KMS-11 (cell line): Measurements from ENCODE around the gene CNPY4.
A peak's percentile ranks its signal among the peaks of the same experiment; 100 is the strongest.

Experiments
- H2AFZ ChIP-seq: fragments of 200-600 bp; sonication (generic); 2 replicates; pipeline ENCODE4 v1.6.1; 2016; ENCODE audit warnings: antibody characterized with exemption, mixed run types, low read depth
- H3K27ac ChIP-seq: fragments of 200-600 bp; sonication (generic); 2 replicates; pipeline ENCODE4 v1.6.1; 2016; ENCODE audit warnings: mild to moderate bottlenecking, mixed run types
- H3K27me3 ChIP-seq: fragments of 200-600 bp; sonication (generic); 2 replicates; pipeline ENCODE4 v1.6.1; 2017; ENCODE audit warnings: mild to moderate bottlenecking, low read depth, mixed run types, moderate library complexity; ENCODE audit not compliant: insufficient read depth
- H3K36me3 ChIP-seq: fragments of 200-600 bp; sonication (generic); 2 replicates; pipeline ENCODE4 v1.6.1; 2017; ENCODE audit warnings: mild to moderate bottlenecking, mixed run types; ENCODE audit not compliant: insufficient read depth
- H3K4me1 ChIP-seq: fragments of 200-600 bp; sonication (generic); 2 replicates; pipeline ENCODE4 v1.6.1; 2016; ENCODE audit warnings: mild to moderate bottlenecking, low read depth, mixed run types; ENCODE audit not compliant: poor library complexity, severe bottlenecking
- H3K4me2 ChIP-seq: fragments of 200-600 bp; sonication (generic); 2 replicates; pipeline ENCODE4 v1.7.0; 2016; ENCODE audit warnings: mild to moderate bottlenecking, mixed run types
- H3K4me3 ChIP-seq: fragments of 200-600 bp; sonication (generic); IDR thresholded peaks from 2 replicates; pipeline ENCODE4 v1.6.1; 2017; ENCODE audit warnings: low read depth, low read length, mixed read lengths; ENCODE audit not compliant: insufficient read depth
- H3K79me2 ChIP-seq: fragments of 200-600 bp; sonication (generic); 2 replicates; pipeline ENCODE4 v1.6.1; 2016; ENCODE audit warnings: low read depth, mixed run types; ENCODE audit not compliant: insufficient read depth
- H3K9ac ChIP-seq: fragments of 200-600 bp; sonication (generic); 2 replicates; pipeline ENCODE4 v1.6.1; 2016; ENCODE audit warnings: mild to moderate bottlenecking, mixed run types
- H4K20me1 ChIP-seq: fragments of 200-600 bp; sonication (generic); 2 replicates; pipeline ENCODE4 v1.6.1; 2016; ENCODE audit warnings: mild to moderate bottlenecking, mixed run types; ENCODE audit not compliant: insufficient read depth
- CTCF ChIP-seq: fragments of 200-600 bp; sonication (generic); conservative IDR thresholded peaks from 2 replicates; pipeline ENCODE4 v1.6.1; 2017; ENCODE audit warnings: low read depth, mild to moderate bottlenecking, antibody characterized with exemption, low read length, moderate library complexity, mixed read lengths

Gene CNPY4

DNA sequence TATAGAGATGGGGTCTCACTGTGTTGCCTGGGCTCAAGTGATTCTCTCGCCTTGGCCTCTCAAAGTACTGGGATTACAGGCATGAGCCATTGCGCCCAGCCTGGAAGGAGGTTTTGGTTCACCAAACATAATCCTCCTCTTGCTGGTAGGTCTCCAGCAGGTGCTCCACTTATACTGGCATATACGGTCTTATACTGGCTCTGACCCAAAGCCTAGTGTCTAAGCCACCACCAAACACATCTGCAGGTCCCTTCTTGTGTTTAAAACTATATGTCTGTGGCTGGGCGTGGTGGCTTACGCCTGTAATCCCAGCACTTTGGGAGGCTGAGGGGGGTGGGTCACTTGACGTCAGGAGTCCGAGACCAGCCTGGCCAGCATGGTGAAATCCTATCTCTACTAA, 12.7 kb downstream of the CNPY4 start:
- no peak for TF ChIP-seq CTCF
- no peak overlapping the region for H3K9ac ChIP-seq
- no peak overlapping the region for H2AFZ ChIP-seq
- no peak overlapping the region for H3K27ac ChIP-seq
- peaks cover 43% of the 10 kb centered on the region for H3K4me1 ChIP-seq
- peaks cover 4% of the 10 kb centered on the region; the same call in 1 of the 2 replicates for H3K27me3 ChIP-seq
- no peak overlapping the region for H3K4me3 ChIP-seq
- no peaks in the 10 kb centered on the region for H3K79me2 ChIP-seq
- no peak overlapping the region for H3K4me2 ChIP-seq
- H3K36me3 ChIP-seq = no peaks in the 10 kb centered on the region
- no peaks in the 10 kb centered on the region for H4K20me1 ChIP-seq

DNA sequence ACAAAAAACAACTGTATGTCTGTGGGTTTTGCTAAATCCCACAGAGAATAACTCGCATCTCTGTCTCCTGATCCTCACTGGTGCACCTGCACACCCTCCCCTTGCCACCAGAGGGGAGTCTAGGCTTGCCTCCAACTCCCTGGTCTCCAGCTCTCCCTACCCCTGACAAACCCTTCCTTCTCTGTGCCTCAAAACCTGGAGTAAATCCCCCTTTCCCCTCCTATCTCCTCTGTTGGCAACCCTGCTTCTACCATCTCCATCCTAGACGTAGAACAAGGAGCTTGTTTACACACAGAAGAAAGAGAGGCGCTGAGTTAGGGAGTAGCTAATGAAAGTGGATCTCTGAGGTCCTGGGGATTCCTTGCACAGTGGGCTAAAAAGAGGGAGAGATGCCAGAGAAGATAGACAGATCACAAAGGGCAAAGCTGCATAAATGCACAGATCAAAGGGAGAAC, 13.3 kb downstream of the CNPY4 start:
- peak; percentile 91 for TF ChIP-seq CTCF
- H2AFZ ChIP-seq = no peak overlapping the region
- H3K9ac ChIP-seq = no peak overlapping the region
- H3K79me2 ChIP-seq = no peaks in the 10 kb centered on the region
- peaks cover 42% of the 10 kb centered on the region for H3K4me1 ChIP-seq
- no peaks in the 10 kb centered on the region for H3K36me3 ChIP-seq
- H3K27me3 ChIP-seq = peaks cover 4% of the 10 kb centered on the region; the same call in 1 of the 2 replicates
- H3K4me3 ChIP-seq = no peak overlapping the region
- H3K27ac ChIP-seq = no peak overlapping the region
- no peak overlapping the region; the same call in 1 of the 2 replicates for H3K4me2 ChIP-seq
- no peaks in the 10 kb centered on the region for H4K20me1 ChIP-seq

GRCh38 chr7:100137851-100138760, 18.7 kb downstream of the CNPY4 start:
- Histone ChIP-seq H3K36me3 (no peaks in the 10 kb centered on the region), H3K4me3 (no peak overlapping the region), H4K20me1 (no peaks in the 10 kb centered on the region), H3K27me3 (no peaks in the 10 kb centered on the region; the same call in 1 of the 2 replicates), H3K79me2 (no peaks in the 10 kb centered on the region), H3K27ac (no peak overlapping the region), H3K9ac (no peak overlapping the region), H3K4me1 (no peaks in the 10 kb centered on the region), H2AFZ (no peak overlapping the region), H3K4me2 (no peak overlapping the region)
- TF ChIP-seq CTCF = no peak

DNA sequence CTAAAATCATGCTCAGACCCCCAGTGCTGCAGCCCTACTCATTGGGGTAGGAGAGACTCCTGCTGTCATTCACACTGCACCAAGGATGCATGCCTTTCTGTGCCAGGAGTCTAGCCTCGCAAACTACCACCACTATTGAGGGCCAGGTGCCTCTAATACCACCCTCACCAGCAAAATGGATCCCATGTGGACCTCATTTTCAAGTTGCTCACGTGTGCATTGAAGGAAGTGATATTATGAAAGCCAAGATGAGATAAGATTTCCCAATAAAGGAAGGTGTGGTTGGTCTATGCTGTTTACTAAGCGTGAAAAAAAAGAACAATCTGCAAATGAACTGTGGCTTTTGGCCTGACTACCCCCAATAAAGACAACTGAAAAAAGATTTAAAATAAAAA, 22.1 kb downstream of the CNPY4 start:
- TF ChIP-seq CTCF = no peak
- Histone ChIP-seq H3K4me2 (no peak overlapping the region), H2AFZ (peak overlapping the region; percentile 14; the same call in 1 of the 2 replicates), H3K27ac (no peak overlapping the region), H4K20me1 (no peaks in the 10 kb centered on the region), H3K27me3 (no peaks in the 10 kb centered on the region), H3K4me3 (no peak overlapping the region), H3K36me3 (no peaks in the 10 kb centered on the region), H3K9ac (no peak overlapping the region), H3K4me1 (no peaks in the 10 kb centered on the region), H3K79me2 (no peaks in the 10 kb centered on the region)
